Peyer's patch (tissue), 4 donors: ENCODE data around the gene AP5M1.

Experiments used
- CTCF ChIP-seq, 6 experiments: fragments of 450-650 bp in 4 of 6; fragments of 200-600 bp in 2 of 6; sonication (generic) in 1 of 6; IDR thresholded peaks; one replicate each; pipeline ENCODE4 v1.5.1; 2017 to 2019; ENCODE audit warnings: antibody characterized with exemption in 6 of 6, mild to moderate bottlenecking in 3 of 6, moderate library complexity in 1 of 6
- POLR2A ChIP-seq, 2 donors: fragments of 450-650 bp; IDR thresholded peaks; one replicate each; pipeline ENCODE4 v1.5.1; 2017; ENCODE audit warnings: antibody characterized with exemption in 2 of 2, mild to moderate bottlenecking in 2 of 2, moderate library complexity in 2 of 2

- TF ChIP-seq POLR2A (IDR thresholded peaks at IDR 0.05) (no peak), CTCF (IDR thresholded peaks at IDR 0.05) (no peak)
Measured at GRCh38 chr14:57346741-57347140, 78.0 kb downstream of the AP5M1 start.
